Measurements from ENCODE around the gene SWAP70. TPM values are rescaled to one million over a fixed set of nuclear protein-coding genes. Genes with fewer than 3 reads are reported as not detected.

Gene SWAP70
- total and polyA plus RNA-seq, 2 of the 13 experiments (the other 11 are each of a cell fraction or from before 2014, with no cell fraction given): 4.6 to 8.7 TPM

GRCh38 chr11:9758637-9759518 lies 95.0 kb downstream of the SWAP70 start (continued):
- TF ChIP-seq RERE (CRISPR knock-in tag; IDR thresholded peaks at IDR 0.05; ENCODE audit: low read depth) (no peak), IKZF1 (IDR thresholded peaks at IDR 0.05) (no peak), BRF2 (CRISPR knock-in tag; IDR thresholded peaks at IDR 0.05) (no peak; the same call in 1 of the 2 replicates), MXD4 (CRISPR knock-in tag; IDR thresholded peaks at IDR 0.05) (peak; percentile 64; the same call in 1 of the 2 replicates), SKI (IDR thresholded peaks at IDR 0.05; ENCODE audit: partially characterized antibody) (peak; percentile 61), HOXA5 (CRISPR knock-in tag; IDR thresholded peaks at IDR 0.05) (no peak), SETDB1 (CRISPR knock-in tag; IDR thresholded peaks at IDR 0.05; ENCODE audit: borderline replicate concordance) (no peak), STAT5B (CRISPR knock-in tag; IDR thresholded peaks at IDR 0.05) (no peak), ZSCAN5A (CRISPR knock-in tag; IDR thresholded peaks at IDR 0.05; ENCODE audit: borderline replicate concordance) (0 out of 2 replicates have a peak, but pooled peaks have one; percentile 44), MYNN (CRISPR knock-in tag; IDR thresholded peaks at IDR 0.05; ENCODE audit: low read depth) (no peak), AKAP8 (CRISPR knock-in tag; IDR thresholded peaks at IDR 0.05) (0 out of 2 replicates have a peak, but pooled peaks have one; percentile 25), ZNF562 (CRISPR knock-in tag; IDR thresholded peaks at IDR 0.05; ENCODE audit: borderline replicate concordance) (no peak), TBP (CRISPR knock-in tag; IDR thresholded peaks at IDR 0.05) (no peak), PHF20 (CRISPR knock-in tag; IDR thresholded peaks at IDR 0.05) (peak; percentile 49; the same call in 1 of the 2 replicates), TOE1 (CRISPR knock-in tag; IDR thresholded peaks at IDR 0.05) (no peak), ZNF737 (CRISPR knock-in tag; IDR thresholded peaks at IDR 0.05; ENCODE audit: borderline replicate concordance) (no peak), POLR2AphosphoS5 (IDR thresholded peaks at IDR 0.05; ENCODE audit: low read depth, low read length) (no peak), FUBP1 (CRISPR knock-in tag; IDR thresholded peaks at IDR 0.05; ENCODE audit: borderline replicate concordance) (no peak), FOXC1 (CRISPR knock-in tag; IDR thresholded peaks at IDR 0.05; ENCODE audit: borderline replicate concordance) (no peak; the same call in 1 of the 2 replicates)
